T-helper 1 cell (primary cell): ENCODE measurements around the gene TOMM6.

Experiments
- DNase-seq, 5 donors: peaks; one replicate each; pipeline ENCODE4 v3.0.0-alpha.2; 2012 to 2020
- total RNA-seq, 4 donors: gene quantifications; one replicate each; lab custom pipeline; 2026; lab: John Stamatoyannopoulos, UW

TOMM6 gene
- 0 reads per million in 4 donors for total RNA-seq

DNA sequence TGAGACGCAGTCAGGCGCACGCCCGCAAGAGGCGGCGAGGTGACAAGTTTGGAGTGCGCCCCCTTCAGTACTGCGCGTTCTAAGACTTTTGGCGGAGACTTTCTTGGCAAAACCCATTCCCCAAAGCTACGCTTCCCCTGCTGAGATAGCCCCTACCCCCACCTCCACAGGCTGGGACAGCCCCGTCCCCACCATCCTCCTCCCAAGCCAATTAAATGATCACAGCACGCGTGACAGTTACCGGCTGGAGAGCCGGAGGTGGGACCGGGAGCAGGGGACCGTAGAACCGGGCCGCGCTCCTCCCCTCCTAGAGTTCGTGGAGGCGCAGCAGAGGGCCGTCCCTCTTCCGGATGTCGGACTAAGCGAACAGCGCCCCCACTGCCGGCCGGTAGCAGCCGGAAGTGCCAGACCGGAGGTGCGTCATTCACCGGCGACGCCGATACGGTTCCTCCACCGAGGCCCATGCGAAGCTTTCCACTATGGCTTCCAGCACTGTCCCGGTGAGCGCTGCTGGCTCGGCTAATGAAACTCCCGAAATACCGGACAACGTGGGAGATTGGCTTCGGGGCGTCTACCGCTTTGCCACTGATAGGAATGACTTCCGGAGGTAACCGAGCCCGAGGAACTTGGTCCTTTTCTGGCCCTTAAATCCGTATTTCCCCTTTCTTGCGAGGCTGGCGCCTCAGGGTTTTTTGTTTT, at the start of gene TOMM6:
Gene TOMM6, plus strand, starts transcription at position 476 of the 699 bp plus-strand sequence. Its CDS starts 4 bp downstream, at position 480.
- DNase-seq: peak; percentile 88 to 95 (median 92)

DNA sequence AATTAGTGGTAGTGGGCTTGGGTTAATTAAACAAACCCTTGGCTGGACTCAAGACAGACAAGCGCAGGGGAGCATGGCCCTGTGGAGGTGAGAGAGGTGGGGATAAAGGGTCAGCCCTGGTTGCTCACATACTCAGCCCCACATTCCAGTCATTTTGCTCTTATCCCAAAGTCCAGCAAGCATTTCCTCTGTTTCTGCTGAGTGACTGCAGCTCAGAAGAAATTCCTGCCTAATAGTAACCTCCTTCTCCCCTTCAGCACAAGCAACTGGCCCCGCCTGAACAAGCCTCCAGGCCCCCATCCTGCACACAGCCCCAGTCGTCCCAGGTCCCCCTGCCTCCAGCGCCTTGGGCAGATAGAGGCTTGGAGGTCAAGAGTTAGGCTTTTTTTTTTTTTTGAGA, 48.5 kb upstream of the TOMM6 start:
- DNase-seq: no peak

DNA sequence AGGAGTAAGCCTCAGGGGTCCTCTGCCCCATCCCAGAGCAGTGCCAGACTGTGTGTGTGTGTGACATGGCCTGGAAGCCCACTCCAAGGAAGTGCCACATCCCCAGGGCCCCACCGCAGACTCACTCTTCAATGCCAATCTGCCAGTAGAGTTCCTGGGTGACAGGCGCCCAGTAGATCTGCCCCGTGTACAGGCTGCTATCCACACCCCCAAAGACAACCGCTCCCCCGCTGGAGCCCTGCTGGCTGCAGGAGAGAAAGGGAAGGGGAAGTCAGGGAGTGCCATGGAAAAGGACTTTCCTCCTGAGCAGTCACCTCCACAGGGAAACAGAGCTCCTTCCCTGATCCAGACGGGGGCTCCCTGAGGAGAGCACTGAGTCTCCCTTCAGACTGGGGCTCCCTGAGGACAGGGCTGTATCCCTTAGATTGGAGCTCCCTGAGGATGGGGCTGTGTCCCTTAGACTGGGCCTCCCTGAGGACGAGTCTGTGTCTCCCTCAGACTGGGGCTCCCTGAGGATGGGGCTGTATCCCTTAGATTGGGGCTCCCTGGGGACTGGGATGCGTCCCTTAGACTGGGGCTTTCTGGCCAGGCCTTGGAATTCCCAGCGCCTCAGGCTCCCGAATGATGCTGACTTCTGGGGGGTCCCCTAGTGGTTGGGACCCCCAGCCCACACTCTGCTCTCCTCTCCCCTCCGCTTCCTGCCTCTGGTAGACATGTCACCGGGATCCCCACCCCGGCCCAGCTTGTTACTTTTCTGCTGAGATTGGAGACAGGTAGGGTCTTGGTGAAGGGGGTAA, 46.9 kb upstream of the TOMM6 start:
- DNase-seq: no peak

DNA sequence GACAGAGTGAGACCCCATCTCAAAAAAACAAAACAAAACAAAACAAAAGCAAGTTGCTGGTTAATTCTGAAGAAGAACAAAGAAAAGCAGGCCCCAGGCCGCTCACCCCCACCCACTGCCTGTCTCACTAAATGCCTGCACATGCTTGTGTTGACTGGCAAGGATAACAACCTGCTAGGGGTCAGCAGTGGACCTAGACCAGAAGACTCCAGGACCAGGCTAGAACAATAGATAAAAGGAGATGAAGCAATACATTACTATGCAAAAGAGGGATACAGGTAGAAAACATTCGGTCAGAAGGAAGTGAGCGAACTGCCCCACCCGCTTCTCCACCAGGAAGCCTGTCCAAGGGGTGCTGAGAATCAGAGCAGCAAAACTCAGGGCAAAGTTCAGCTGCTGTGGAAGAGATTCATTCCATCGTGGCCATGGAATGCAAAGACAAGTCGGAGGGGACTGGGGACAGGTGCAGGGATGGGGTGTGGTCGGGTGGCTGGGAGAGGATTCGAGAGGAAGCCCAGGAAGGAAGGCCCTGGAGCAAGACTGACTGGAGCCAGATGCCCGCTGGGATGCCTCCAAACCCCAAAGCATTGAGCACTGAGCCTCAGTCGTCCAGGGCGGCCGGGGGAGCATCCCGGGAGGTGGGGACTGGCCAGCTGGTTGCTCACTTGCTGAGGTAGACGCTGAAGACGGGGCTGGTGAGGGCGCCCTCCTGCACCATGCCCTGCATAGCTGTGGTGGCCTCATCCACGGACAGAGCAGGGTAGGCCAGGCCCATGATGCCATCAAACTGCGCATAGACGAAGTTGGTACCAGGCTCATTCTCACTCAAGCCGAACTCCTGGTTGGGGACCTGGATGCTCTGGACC, 45.6 kb upstream of the TOMM6 start:
- DNase-seq: no peak

DNA sequence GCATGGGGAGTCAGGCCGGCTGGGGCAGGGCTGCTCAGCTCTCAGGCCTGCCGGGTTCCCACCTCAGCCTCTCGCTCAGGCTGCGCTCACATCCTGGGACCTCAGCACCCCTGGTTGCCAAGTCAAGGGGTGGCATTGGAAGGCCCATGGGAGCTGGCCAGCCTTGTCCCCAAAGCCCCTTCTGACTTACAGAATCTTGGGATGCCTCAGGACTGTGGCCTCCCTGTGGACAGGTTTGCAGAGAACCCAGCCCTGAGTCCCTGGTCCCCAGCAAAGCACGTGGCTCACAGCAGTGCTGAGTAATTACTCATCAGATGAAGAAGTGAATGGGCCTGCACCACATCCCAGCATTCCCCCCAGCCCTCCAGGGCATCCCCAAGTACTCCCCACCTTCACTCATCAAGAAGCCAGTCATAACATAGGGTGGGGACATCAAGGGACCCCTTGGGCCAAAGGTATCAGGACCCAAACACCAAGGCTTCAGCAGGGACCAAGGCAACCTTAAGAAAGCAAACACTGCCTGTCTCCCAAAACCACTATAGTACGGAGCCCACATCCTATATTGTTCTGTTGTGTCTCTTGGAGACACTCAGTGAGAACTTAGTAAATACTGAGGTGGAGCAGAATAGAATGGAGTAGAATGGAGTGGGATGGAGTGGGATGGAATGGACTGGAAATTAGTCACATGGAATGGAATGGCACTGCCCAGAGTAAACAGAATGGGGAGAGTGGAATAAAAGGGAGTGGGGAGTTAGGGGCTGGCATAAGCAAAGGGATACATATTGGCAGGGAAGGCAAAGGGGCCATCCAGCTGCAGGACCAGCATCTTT, 43.9 kb upstream of the TOMM6 start:
- no peak for DNase-seq

DNA sequence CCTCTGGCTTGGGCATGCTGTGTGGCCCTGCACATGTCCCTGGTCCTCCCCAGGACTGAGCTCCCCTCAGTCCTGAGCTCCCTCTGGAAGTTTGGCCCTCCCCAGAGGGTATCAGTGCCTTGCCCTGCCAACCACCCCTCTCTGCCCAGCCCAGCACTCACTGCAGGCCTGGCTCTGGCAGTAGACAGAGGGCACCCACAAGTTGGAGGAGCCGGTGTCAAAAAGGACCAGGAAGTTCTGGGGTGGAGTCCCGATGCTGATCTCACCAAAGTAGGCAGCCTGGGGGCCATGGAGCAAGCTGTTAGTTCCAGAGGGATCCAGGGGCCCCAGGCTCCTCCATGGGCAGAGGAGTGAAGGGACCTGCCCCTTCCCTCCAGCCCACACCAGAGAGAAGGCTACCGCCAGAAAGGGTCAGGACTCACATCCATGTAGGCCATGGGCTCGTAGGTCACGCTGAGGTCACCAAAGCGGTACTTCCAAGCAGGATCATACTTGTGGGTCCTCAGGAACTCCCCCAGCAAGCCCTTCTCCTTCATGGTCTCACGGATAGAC, 43.2 kb upstream of the TOMM6 start:
- no peak for DNase-seq

DNA sequence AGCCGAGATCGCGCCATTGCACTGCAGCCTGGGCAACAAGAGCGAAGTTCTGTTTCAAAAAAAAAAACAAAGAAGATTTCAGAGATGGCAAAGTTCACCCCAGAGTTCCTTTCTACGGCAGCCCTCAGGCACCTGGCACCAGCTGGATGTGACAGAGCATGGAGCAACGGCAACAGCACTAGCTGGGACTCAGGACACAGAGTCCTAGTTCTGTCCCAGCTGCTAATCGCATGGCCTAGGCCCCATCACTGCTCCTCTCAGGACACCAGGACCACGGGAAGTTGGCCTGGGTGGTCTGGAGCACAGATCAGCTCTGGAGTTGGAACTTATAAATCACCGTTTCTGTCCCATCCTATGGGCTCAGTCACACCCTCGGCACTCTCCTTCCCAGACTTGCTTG, 41.4 kb upstream of the TOMM6 start:
- DNase-seq: no peak

DNA sequence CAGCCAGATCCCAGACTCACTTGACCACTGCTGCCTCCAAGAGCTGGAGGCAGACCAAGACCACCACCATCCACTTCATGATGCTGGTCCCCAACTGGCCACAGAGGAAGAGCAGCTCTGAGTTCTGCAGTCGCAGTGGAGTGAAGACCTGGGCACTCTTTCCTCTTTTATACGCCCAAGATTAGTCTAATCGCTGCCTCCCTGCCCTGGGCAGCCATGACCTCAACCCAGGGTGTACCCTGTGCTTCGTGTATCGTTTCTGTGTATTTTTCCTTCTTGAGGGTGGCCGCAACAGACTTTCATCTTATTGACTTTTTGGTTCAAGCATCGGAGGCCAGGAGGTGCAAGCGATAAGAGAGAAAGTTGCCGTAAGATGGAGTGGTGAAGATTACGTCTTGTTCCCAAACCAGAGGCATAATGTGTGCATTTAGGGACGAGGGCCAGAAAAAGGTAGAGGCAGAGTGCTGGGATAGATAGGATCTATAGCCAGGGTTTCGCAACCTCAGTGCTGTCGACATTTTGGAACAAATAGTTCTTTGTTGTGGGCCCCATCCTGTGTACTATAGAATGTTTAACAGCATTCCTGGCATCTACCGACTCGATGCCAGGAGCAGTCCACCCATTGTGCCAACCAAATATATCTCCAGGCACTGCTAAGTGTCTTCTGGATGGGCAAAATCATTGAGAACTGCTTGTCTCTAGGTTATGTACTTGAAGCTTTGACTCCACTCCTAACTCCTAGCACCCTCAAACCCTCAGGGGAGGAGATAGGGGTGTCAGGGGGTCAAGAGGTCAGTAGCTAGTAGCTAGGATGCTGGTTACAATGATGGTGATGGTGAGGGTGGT, 40.0 kb upstream of the TOMM6 start, which contains the start of gene PGC:
Gene PGC, minus strand, starts transcription at position 142 of the 846 bp plus-strand sequence. Its CDS starts 63 bp downstream, at position 79.
- no peak for DNase-seq

DNA sequence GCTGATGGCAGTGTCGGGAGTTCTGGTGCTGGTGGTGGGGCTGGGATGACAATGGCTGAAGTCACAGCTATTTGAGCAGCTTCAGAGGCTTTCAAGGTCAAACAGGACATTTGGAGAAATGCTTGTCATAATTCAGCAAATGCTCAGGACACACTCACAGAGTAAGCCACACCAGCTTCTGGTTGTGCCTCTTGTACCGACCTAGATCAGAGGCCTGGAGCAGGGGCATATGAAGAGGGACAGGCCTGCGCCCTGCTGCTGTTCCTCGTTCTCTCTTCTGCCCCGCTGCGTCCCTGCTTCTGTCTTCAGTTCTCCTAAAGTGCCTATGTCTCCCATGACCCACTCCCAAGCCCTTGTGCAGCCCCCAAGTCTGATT, 39.4 kb upstream of the TOMM6 start:
- no peak for DNase-seq

DNA sequence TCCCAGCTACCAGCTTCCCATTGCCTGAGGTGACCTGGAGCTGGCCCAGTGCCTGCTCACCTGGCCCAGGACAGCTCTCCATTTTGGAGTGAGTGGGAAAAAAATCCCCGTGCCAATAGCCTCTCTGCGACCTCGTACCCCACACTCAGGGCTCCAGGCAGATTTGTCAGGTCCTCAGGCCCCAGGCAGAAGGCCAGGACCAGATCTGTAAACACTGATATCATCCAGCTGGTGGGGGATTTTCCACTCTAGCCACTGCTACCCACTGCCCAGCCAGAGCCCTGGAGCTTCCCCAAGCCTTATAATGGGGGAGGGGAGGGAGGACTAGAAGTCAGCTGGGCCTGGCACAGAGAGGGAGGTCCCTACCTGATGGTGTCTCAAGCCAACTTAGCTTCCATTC, 39.0 kb upstream of the TOMM6 start:
- DNase-seq: no peak

DNA sequence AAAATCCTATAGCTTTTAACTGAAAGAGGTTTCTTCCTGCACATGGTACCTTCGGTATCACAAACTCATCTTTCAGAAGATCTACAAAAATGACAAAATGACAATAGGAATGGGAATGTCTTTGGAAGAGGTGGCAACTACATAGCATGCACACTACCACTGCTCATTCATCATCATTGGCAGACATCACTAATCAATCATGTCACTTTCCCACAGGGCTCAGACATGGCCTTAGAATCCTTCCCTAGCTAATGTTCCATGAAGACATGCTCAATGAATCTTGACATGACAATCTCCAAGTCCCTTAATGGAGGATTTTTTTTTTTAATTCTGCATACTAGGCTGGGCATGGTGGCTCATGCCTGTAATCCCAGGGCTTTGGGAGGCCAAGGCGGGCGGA, 37.1 kb upstream of the TOMM6 start:
- DNase-seq: no peak

DNA sequence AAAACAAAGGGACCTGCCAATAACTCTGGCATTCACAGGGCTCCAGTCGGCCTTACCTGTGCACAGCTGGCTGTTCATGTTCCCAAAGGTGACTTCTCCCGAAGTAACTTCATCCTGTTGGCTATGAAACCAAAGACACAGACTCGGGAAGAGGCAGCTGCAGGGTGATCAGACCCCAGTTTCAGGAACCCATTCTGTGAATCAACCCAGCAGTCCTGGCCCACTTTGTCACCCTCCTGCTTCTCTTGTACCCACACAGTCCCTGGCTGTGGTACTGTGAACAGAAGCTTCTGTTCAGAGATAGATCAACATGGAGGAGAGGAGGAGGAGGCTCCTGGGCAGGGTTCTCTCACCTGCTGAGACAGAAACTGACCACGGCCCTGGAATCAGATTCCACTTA, 31.6 kb upstream of the TOMM6 start:
- DNase-seq: no peak

DNA sequence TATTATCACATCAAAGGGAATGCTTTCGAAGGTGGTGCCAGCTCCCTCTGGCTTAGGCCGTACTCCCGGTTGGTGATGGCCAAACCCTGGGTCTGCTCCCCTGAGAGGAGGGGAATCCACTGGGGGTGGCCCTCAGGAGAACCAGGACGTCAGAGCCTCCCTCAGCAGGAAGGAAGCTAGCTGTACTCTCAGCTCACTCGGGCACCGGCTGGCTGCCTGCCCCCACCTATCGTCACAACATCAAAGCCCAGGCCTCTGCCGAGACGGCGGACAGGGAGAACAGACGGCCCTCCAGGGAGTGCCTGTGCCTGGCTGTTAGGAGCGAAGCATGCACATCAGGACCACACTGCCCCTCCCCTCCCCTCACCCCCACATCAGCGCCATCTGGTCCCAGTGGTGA, 31.1 kb upstream of the TOMM6 start:
- DNase-seq: no peak

DNA sequence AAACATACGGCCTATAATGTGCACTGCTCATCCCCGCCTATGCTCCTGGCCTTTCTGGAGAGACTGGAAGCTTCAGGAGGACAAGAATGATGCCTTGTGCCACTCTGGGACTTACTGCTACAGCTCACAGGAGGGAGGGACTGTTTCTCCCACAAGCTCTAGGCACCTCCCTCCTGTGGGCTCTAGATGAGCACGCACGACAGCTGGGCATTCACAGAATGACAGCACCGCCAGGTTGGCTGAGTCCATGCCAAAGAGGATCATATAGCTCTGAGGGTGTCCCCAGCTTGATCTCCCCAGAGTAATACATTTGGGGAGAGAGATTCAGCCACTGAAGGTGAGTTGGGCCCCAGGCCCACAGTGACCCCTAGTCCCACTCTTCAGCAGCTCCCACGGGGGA, 30.2 kb upstream of the TOMM6 start:
- no peak for DNase-seq

DNA sequence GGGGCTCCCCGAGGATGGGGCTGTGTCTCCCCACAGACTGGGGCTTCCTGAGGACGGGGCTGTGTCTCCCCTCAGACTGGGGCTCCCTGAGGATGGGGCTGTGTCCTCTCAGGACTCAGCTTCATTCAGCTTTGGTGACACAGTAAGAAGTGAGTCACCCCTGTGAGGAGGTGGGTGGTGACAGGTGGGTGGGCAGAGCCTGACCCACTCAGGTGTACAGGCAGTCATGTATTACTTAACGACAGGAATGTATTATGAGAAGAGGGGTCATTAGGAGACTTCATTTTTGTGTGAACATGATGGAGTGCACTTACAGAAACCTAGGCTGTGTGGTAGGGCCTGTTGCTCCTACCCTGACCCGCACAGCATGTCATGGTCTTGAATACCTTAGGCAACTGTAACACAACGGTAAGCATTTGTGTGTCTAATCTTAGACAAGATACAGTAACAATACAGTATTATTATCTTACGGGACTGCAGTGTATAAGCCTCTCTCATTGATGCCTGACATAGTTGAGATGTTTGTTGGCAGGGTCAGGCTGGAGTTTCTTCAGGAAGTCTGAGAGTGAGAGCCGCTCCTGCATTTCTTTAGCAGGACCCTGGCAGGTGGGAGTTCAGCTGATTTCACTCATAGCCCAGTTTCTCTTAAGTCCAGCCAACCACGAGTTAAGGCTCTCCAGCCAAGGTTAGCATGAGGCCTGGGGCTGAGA, 29.4 kb upstream of the TOMM6 start:
- no peak for DNase-seq

DNA sequence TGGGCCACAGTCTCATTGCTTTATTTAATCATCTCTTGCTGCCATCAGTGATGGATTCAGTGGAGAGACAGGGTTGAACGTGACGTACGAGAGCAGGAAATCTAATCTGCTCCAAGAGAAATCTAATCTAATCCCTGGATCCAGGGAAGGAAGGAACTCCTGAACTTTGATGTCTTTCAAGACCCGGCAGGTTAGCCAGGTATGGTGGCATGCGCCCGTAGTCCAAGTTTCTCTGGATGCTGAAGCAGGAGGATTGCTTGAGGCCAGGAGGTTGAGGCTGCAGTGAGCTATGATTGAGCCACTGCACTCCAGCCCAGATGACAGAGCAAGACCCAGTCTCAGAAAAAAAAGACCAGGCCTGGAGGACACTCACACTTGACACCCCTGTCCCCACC, 28.9 kb upstream of the TOMM6 start:
- no peak for DNase-seq

DNA sequence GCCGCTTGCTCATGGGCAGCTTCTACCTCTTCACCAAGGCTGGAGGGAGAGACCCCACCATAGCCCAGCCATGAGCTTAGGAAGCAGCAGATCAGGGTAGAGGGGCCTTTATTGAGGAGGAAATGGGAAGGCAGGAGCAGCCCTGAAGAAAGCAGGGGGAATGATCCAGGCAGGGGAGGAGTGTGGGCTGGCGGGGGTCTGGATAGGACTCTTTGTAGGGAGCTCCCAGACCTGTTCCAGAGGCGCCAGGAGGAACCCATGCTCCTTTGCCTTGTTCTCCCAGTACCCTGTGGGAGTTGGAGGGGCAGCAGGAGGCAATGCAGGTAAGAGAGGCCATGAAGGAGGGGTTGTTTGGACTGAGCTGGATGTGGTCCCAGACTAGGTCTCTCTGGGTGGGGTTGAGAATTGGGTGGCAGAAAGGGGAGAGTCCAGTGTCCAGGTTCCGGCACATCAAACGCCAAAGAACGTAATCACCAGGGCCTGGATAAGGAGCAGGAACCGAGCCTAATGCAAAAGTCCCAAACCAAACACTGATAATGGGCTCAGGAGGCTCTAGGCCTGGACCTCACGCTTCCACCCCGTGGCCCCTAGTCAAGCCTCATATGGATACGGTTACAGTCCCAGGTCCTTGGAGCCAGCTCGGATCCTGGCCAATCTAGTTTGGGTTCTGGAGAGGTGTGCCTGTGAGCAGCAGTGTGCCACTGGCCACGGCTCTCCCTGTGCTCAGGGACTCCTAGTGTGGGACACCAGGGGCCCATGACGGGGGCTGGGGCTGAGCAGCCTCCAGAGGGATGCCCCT, 28.2 kb upstream of the TOMM6 start:
- no peak for DNase-seq

DNA sequence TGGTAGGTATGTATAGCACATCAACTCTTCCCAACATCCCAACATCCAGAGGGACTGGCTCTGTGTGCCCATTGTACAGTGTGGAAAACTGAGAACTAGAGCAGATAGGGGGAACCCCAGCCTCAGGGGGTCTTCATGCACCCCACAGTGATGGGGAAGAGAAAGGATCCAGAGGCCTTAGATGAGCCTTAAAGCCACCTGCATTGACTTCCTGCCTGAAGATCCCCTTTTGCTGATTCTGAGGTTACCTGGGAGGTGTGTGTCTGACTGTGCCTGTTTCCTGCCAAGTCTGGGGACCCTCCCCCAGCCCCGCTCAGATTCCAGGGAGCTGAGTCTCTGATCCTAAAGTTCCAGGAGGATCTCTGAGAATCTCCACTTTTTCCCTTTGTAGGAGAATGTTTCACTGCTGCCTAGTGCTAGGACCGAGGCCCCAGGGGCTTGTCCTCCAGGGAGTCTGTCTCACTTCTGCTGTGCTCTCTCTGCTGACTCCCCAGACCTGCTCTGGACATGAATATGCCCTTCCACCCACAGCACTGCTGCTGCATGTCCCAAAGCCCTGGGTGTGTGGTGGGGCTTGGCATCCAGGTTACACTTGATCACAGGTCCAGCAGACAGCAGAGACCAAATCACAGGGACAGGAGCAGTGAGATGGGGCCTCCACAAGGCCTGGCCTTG, 27.5 kb upstream of the TOMM6 start:
- no peak for DNase-seq

DNA sequence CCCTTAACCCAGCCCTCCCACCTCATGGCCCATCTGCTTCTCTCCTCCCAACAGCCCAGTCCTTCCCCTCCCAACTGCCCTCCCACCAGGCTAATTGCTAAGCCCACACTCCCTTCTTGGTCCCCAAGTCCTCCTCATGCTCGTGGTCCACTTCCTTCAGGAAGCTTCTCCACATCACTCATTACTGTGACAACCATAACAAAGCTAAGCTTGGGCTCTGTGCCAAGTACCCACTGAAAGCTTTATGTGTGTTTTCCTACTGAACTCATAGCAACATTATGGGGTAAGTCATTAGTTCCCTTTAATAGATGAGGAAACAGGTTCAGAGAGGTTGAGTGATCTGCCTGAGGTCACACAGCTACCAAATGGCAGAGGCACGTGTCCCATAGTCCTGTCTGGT, 24.0 kb upstream of the TOMM6 start:
- DNase-seq: no peak
